AG04450 (cell line): Measurements from ENCODE around the gene NDUFS3. TPM values are rescaled to one million over a fixed set of nuclear protein-coding genes. Genes with fewer than 3 reads are reported as not detected.

ENCODE experiments used
- CTCF ChIA-PET: fragments of 300-600, 350-600 bp; formaldehyde crosslinking; extraction: SDS; loops from one replicate; lab custom pipeline; 2022; ENCODE audit warnings: antibody characterized with exemption, inconsistent platforms; lab: Charles Lee
- POLR2A ChIA-PET: fragments of 350-600 bp; formaldehyde crosslinking; extraction: SDS; loops from one replicate; lab custom pipeline; 2021; ENCODE audit warnings: antibody characterized with exemption, inconsistent platforms; lab: Yijun Ruan, JAX
- DNase-seq: peaks from one replicate; pipeline ENCODE4 v3.0.0-alpha.2; 2011; ENCODE audit warnings: low read depth, low spot score
- H3K27ac ChIP-seq: one replicate; pipeline ENCODE4 v1.5.1; 2012; ENCODE audit warnings: low read depth, low read length, control low read depth
- H3K27me3 ChIP-seq: one replicate; pipeline ENCODE4 v1.6.0; 2012; ENCODE audit warnings: low read length; ENCODE audit not compliant: control insufficient read depth, insufficient read depth
- H3K4me3 ChIP-seq: 2 replicates; pipeline ENCODE4 v1.5.1; 2011; ENCODE audit warnings: mild to moderate bottlenecking, low read depth, low read length, control low read depth
- H3K9me3 ChIP-seq: 2 replicates; pipeline ENCODE4 v1.5.1; 2012; ENCODE audit warnings: low read length; ENCODE audit not compliant: control insufficient read depth, insufficient read depth
- polyA plus RNA-seq: library from polyadenylated mRNA; depleted of rRNA; stranded (reverse); fragments of >200 nt; gene quantifications from 2 replicates; pipeline ENCODE4 v1.2.3, GENCODE V29; 2011
- TF ChIP-seq, protein P1 (sequence below): IDR thresholded peaks from 2 replicates; pipeline ENCODE4 v1.5.1; 2011; ENCODE audit warnings: low read depth, low read length, control low read depth, inconsistent platforms

Gene NDUFS3
- polyA plus RNA-seq, 1 experiment = 106 TPM

DNA sequence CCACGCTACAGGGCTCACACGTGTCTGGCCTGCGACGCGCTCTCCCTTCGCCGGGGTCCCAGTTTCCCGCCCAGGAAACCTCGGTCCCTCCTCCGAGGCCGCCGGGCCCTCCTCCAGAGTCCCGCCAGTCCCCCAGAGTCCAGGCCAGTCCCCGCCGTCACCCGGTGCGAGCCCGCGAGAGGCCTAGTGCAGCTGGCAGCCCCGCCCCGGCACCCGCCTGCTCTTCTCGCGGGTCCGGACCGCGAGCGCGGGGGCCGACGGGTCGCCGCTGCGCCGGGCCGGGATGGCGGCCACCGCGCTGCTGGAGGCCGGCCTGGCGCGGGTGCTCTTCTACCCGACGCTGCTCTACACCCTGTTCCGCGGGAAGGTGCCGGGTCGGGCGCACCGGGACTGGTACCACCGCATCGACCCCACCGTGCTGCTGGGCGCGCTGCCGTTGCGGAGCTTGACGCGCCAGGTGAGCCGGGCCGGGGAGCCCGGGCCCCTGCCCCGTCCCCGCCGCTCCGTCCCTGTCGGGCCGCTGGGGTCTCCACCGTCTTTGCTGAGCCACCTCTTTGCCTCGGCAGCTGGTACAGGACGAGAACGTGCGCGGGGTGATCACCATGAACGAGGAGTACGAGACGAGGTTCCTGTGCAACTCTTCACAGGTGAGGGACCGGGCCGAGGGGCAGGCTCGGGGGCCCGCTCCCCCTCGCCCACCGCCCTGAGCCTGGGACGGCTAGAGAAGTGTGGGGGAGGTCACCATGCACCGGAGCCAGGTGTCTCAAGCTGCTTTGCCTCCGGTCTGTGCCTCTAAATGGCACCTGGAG, 13.3 kb upstream of the NDUFS3 start, which contains the start of gene PTPMT1:
TSS of gene PTPMT1 (plus strand) at position 260 of the 809 bp plus-strand sequence. CDS start at position 284, 24 bp downstream.
- POLR2A ChIA-PET = interaction anchor here (1.1 kb wide), 1 partner anchor 13 kb away, joined by 6 read pairs; the partner anchor contains the start of genes KBTBD4 and NDUFS3
- H3K27ac ChIP-seq = peak within 1 kb of the TSS; percentile 57

GRCh38 chr11:47566149-47566698, 12.7 kb upstream of the NDUFS3 start:
- Histone ChIP-seq H3K4me3 (peak overlapping the region; percentile 82), H3K27me3 (no peaks in the 10 kb centered on the region), H3K9me3 (no peaks in the 10 kb centered on the region; the same call in 1 of the 2 replicates), H3K27ac (peak overlapping the region; percentile 21)
- no peak for DNase-seq
- POLR2A ChIA-PET = interaction anchor here (0.7 kb wide), 1 partner anchor 12 kb away, joined by 4 read pairs; no protein-coding TSS in a partner anchor
- CTCF ChIA-PET = interaction anchor here (1.3 kb wide), 1 partner anchor 13 kb away, joined by 8 read pairs; no protein-coding TSS in a partner anchor
- TF ChIP-seq, protein P1, sequence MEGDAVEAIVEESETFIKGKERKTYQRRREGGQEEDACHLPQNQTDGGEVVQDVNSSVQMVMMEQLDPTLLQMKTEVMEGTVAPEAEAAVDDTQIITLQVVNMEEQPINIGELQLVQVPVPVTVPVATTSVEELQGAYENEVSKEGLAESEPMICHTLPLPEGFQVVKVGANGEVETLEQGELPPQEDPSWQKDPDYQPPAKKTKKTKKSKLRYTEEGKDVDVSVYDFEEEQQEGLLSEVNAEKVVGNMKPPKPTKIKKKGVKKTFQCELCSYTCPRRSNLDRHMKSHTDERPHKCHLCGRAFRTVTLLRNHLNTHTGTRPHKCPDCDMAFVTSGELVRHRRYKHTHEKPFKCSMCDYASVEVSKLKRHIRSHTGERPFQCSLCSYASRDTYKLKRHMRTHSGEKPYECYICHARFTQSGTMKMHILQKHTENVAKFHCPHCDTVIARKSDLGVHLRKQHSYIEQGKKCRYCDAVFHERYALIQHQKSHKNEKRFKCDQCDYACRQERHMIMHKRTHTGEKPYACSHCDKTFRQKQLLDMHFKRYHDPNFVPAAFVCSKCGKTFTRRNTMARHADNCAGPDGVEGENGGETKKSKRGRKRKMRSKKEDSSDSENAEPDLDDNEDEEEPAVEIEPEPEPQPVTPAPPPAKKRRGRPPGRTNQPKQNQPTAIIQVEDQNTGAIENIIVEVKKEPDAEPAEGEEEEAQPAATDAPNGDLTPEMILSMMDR = no peak

More for the DNA sequence above, 13.3 kb upstream of the NDUFS3 start, which contains the start of gene PTPMT1:
- CTCF ChIA-PET = interaction anchor here (1.2 to 1.5 kb wide), 3 partner anchors 10 to 52 kb away, joined by 4 to 11 read pairs (median 6); partner anchors contain the start of gene CELF1
- Histone ChIP-seq H3K9me3 (no peaks in the 10 kb centered on the region; the same call in 1 of the 2 replicates), H3K27me3 (no peaks in the 10 kb centered on the region), H3K4me3 (peak within 1 kb of the TSS; percentile 82)
- DNase-seq = no peak
- TF ChIP-seq, protein P1 = no peak

DNA sequence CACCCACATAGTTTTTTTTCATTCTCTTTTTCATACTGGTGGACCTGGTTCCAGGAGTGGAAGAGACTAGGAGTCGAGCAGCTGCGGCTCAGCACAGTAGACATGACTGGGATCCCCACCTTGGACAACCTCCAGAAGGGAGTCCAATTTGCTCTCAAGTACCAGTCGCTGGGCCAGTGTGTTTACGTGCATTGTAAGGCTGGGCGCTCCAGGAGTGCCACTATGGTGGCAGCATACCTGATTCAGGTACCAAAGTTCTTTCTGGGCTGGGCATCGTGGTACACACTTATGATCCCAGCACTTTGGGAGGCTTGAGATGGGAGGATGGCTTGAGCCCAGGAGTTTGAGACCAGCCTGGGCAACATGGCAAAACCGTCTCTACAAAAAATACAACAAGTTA, 9.2 kb upstream of the NDUFS3 start:
- TF ChIP-seq, protein P1 = no peak
- Histone ChIP-seq H3K27ac (no peak overlapping the region), H3K9me3 (no peaks in the 10 kb centered on the region; the same call in 1 of the 2 replicates), H3K27me3 (no peaks in the 10 kb centered on the region), H3K4me3 (no peak overlapping the region)
- ChIA-PET CTCF (no interaction called here), POLR2A (interaction anchor here (0.7 kb wide), 1 partner anchor 64 kb away, joined by 7 read pairs; no protein-coding TSS in a partner anchor)
- DNase-seq = no peak

DNA sequence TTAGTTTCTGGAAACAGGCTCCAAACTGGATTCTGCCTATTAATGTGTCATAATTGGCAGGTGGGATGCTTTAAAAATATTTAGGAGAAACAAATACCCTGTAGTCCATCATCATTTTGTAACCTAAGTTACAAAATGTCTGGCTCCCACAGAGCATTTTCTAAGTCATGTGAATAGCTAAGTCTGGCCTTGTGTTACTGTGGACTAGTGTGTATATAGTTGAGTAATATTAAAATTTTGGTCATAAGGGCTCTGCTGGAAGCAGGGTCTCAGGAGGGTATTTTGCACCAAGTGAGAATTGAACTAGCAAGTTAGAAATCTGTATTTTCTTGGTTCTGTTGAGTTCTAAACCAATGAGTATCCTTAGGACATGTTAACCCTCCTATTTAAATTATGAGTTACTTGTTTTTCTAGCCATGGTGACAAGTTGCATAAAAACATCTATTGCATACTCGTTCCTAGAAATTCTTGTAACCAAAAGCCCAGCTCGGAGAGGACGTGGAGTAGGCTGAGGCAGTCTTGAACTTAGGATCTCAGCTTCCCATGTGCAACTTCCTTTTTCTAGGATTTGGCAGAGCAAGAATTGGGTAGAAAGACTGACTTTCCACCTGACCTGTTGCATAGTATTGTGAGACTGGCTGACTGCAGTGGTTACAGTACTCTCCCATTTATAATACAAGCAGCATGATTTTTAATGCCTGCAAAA, 8.1 kb upstream of the NDUFS3 start:
- ChIA-PET CTCF (interaction anchor here (1.5 kb wide), 1 partner anchor 17 kb away, joined by 4 read pairs; no protein-coding TSS in a partner anchor), POLR2A (interaction anchor here (0.7 kb wide), 1 partner anchor 8 kb away, joined by 3 read pairs; no protein-coding TSS in a partner anchor)
- Histone ChIP-seq H3K4me3 (no peak overlapping the region), H3K27ac (no peak overlapping the region), H3K9me3 (no peaks in the 10 kb centered on the region; the same call in 1 of the 2 replicates), H3K27me3 (no peaks in the 10 kb centered on the region)
- no peak for DNase-seq
- TF ChIP-seq, protein P1 = no peak
